Measurements from ENCODE around the gene URB1. TPM values are rescaled to one million over a fixed set of nuclear protein-coding genes. Genes with fewer than 3 reads are reported as not detected.
A peak's percentile ranks its signal among the peaks of the same experiment; 100 is the strongest.

The URB1 gene
- total RNA-seq, 6 donors from 2014 or later = 9.3 to 23.0 (median 14.1) TPM

- Histone ChIP-seq H3K4me3 (no peak overlapping the region), H3K36me3 (peaks cover 0 to 54% (median 22%) of the 10 kb centered on the region in 4 donors), H3K27ac (peak overlapping the region in 1 of 4 donors; percentile 11), H3K27me3 (no peaks in the 10 kb centered on the region), H3K9me3 (no peaks in the 10 kb centered on the region), H3K4me1 (peaks cover 4 to 10% (median 6%) of the 10 kb centered on the region in 4 donors)
- ATAC-seq (ENCODE audit: low FRiP score in 2 of 2) = no peak
- 80 to 86% methylated on average over 3 of the region's 3 CpGs for WGBS, 2 donors
- DNase-seq = no peak
- no peak for TF ChIP-seq CTCF (IDR thresholded peaks at IDR 0.05)
- no peak for TF ChIP-seq EP300 (IDR thresholded peaks at IDR 0.05)
- TF ChIP-seq POLR2AphosphoS5 (IDR thresholded peaks at IDR 0.05) = no peak
Measured at GRCh38 chr21:32329776-32330175, 63.0 kb downstream of the URB1 start.

DNA sequence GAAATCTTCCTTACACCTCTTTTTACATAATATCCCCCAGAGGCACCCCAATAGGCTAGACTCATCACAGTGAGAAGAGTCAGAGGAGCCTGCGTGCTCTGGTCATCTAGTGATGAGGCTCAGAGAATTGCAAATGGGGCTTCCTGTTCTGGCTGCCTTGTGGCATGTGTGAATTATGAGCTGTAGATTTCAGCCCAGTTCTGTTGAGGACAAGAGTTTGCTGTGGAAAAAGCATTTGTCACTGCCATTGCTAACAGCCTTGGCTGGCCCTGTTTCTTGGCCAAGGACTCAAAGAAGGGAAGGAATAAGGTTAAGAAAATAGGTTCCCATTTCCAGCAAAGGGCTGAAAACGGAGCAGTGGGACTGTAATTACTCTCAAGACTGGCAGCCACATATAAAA is 63.5 kb downstream of the URB1 start:
- Histone ChIP-seq H3K4me3 (no peak overlapping the region), H3K4me1 (peaks cover 4 to 10% (median 6%) of the 10 kb centered on the region in 4 donors), H3K27me3 (no peaks in the 10 kb centered on the region), H3K36me3 (peaks cover 0 to 54% (median 22%) of the 10 kb centered on the region in 4 donors), H3K27ac (peak overlapping the region; percentile 6 to 59 (median 46)), H3K9me3 (no peaks in the 10 kb centered on the region)
- TF ChIP-seq CTCF (IDR thresholded peaks at IDR 0.05) (no peak), POLR2A (IDR thresholded peaks at IDR 0.05) (no peak), POLR2AphosphoS5 (IDR thresholded peaks at IDR 0.05) (peak in 1 of 2 donors; percentile 27)
- ATAC-seq (ENCODE audit: low FRiP score in 2 of 2) = peak; percentile 42 to 65
- DNase-seq = no peak
- 63 to 74% methylated on average over 2 of the region's 2 CpGs for WGBS, 2 donors

- no peaks in the 10 kb centered on the region for H3K9me3 ChIP-seq
- peaks cover under 1 to 54% (median 22%) of the 10 kb centered on the region in 4 donors for H3K36me3 ChIP-seq
- DNase-seq = no peak
- H3K27me3 ChIP-seq = no peaks in the 10 kb centered on the region
- peak overlapping the region; percentile 6 to 63 (median 56) for H3K27ac ChIP-seq
- TF ChIP-seq CTCF (IDR thresholded peaks at IDR 0.05) = no peak
- no peak overlapping the region for H3K4me3 ChIP-seq
- peak in 1 of 2 donors; percentile 27 for ATAC-seq (ENCODE audit: low FRiP score in 2 of 2)
- peaks cover 4 to 10% (median 6%) of the 10 kb centered on the region in 4 donors for H3K4me1 ChIP-seq
- 44 to 65% methylated on average over 3 of the region's 3 CpGs for WGBS, 2 donors
Measured at GRCh38 chr21:32328595-32328994, 64.2 kb downstream of the URB1 start.

DNA sequence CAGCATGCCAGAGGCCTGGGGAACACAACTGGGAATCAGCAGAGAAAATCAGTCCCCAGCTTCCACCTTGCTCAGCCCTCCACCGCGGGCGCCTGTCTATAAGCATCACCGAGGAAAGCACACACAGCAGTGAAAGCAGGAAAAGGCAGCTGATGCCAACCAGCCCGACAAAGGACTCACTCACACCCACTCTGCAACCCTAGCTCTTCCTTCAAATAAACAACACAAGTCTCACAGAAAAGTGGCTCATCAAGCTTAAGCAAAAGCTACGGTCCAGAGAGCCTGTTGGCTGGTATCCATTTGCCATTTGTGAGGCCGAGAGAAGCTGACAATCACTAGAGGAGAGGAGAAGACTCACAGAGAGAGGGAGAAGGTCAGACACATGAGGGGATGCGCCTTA is 67.1 kb downstream of the URB1 start:
- no peak for DNase-seq
- Histone ChIP-seq H3K4me3 (no peak overlapping the region), H3K27me3 (no peaks in the 10 kb centered on the region), H3K4me1 (peaks cover 4 to 10% (median 6%) of the 10 kb centered on the region in 4 donors), H3K9me3 (no peaks in the 10 kb centered on the region), H3K36me3 (peaks cover 19 to 59% (median 42%) of the 10 kb centered on the region in 4 donors), H3K27ac (no peak overlapping the region)
- ATAC-seq (ENCODE audit: low FRiP score in 2 of 2) = no peak
- TF ChIP-seq CTCF (IDR thresholded peaks at IDR 0.05) = no peak
- no peak for TF ChIP-seq POLR2AphosphoS5 (IDR thresholded peaks at IDR 0.05)
- no peak for TF ChIP-seq EP300 (IDR thresholded peaks at IDR 0.05)
- TF ChIP-seq POLR2A (IDR thresholded peaks at IDR 0.05) = no peak
- 89 to 94% methylated on average over 8 of the region's 8 CpGs for WGBS, 2 donors

- Histone ChIP-seq H3K27me3 (no peaks in the 10 kb centered on the region), H3K27ac (no peak overlapping the region), H3K36me3 (peaks cover 20 to 85% (median 70%) of the 10 kb centered on the region in 4 donors), H3K4me1 (no peaks in the 10 kb centered on the region), H3K4me3 (no peak overlapping the region), H3K9me3 (no peaks in the 10 kb centered on the region)
- peak in 1 of 2 donors; percentile 45 for ATAC-seq (ENCODE audit: low FRiP score in 2 of 2)
- TF ChIP-seq CTCF (IDR thresholded peaks at IDR 0.05) (no peak), POLR2AphosphoS5 (IDR thresholded peaks at IDR 0.05) (no peak), POLR2A (IDR thresholded peaks at IDR 0.05) (no peak), EP300 (IDR thresholded peaks at IDR 0.05) (no peak)
- 93 to 94% methylated on average over 9 to 10 of the region's 10 CpGs for WGBS, 2 donors
- no peak for DNase-seq
Measured at GRCh38 chr21:32322676-32323075, 70.1 kb downstream of the URB1 start.
